ENCODE results near the gene HNRNPUL2.

- TF ChIP-seq CTCF (conservative IDR thresholded peaks at IDR 0.05; ENCODE audit: low read length) (no peak), EZH2phosphoT487 (IDR thresholded peaks at IDR 0.05; ENCODE audit: borderline replicate concordance, low read depth, low read length) (no peak)
These were observed 55.5 kb downstream of the HNRNPUL2 start, which contains the start of the genes LBHD1 and UQCC3 for GRCh38 chr11:62671608-62672389.
